CD4-positive, alpha-beta T cell (primary cell): ENCODE measurements around the gene FKBP2. TPM values are rescaled to one million over a fixed set of nuclear protein-coding genes. Genes with fewer than 3 reads are reported as not detected.

Experiments used
- ATAC-seq: fragments of 200-7000 bp; cut with Tn5 transposase; one replicate; pipeline ENCODE4 v1.10.0; 2022; ENCODE audit warnings: mild to moderate bottlenecking; ENCODE audit not compliant: poor library complexity
- CTCF ChIA-PET: fragments of 350-600 bp; sonication (Branson Sonifier 250); formaldehyde crosslinking; loops from one replicate; lab custom pipeline; 2021; ENCODE audit warnings: antibody characterized with exemption, inconsistent platforms; lab: Charles Lee
- POLR2A ChIA-PET: fragments of 350-600 bp; sonication (Branson Sonifier 250); formaldehyde crosslinking; loops from one replicate; lab custom pipeline; 2021; ENCODE audit warnings: antibody characterized with exemption, inconsistent platforms; lab: Charles Lee
- DNase-seq, 14 experiments: peaks; one replicate each; pipeline ENCODE4 v3.0.0-alpha.2; 2013 to 2020; ENCODE audit warnings: mixed read lengths in 2 of 14
- H3K27ac ChIP-seq, 2 donors: one replicate each; pipeline versions ENCODE4 v1.5.1 to v1.7.0; 2013; ENCODE audit warnings: low read length in 2 of 2, low read depth in 1 of 2, mild to moderate bottlenecking in 1 of 2
- H3K27me3 ChIP-seq, 2 experiments: 1 replicate in 1 of 2; 2 replicates in 1 of 2; pipeline versions ENCODE4 v1.6.1 to v1.7.0; 2013; ENCODE audit warnings: low read length in 2 of 2, control low read depth in 1 of 2, mild to moderate bottlenecking in 1 of 2, moderate library complexity in 1 of 2; ENCODE audit not compliant: insufficient read depth in 2 of 2, control insufficient read depth in 1 of 2
- H3K36me3 ChIP-seq: one replicate; pipeline ENCODE4 v1.6.1; 2013; ENCODE audit warnings: low read length, control low read depth; ENCODE audit not compliant: insufficient read depth
- H3K4me1 ChIP-seq: one replicate; pipeline ENCODE4 v1.6.1; 2013; ENCODE audit warnings: low read length, control low read depth; ENCODE audit not compliant: insufficient read depth
- H3K4me3 ChIP-seq: one replicate; pipeline ENCODE4 v1.5.1; 2013; ENCODE audit warnings: mild to moderate bottlenecking, low read length, moderate library complexity
- H3K9me3 ChIP-seq, 2 experiments: 1 replicate in 1 of 2; 2 replicates in 1 of 2; pipeline versions ENCODE4 v1.6.1 to v1.7.0; 2013; ENCODE audit warnings: low read length in 2 of 2, mild to moderate bottlenecking in 2 of 2, control low read depth in 1 of 2, moderate library complexity in 1 of 2; ENCODE audit not compliant: control insufficient read depth in 1 of 2, insufficient read depth in 1 of 2
- H3K27ac Mint-ChIP-seq: one replicate; pipeline ENCODE4 v1.8.0; 2020; ENCODE audit warnings: mixed read lengths
- H3K27me3 Mint-ChIP-seq: one replicate; pipeline ENCODE4 v1.8.0; 2021; ENCODE audit warnings: mixed read lengths
- H3K36me3 Mint-ChIP-seq: one replicate; pipeline ENCODE4 v1.8.0; 2021; ENCODE audit warnings: low read depth, mixed read lengths
- H3K4me1 Mint-ChIP-seq: one replicate; pipeline ENCODE4 v1.8.0; 2021; ENCODE audit warnings: low read depth, mixed read lengths
- H3K4me3 Mint-ChIP-seq: one replicate; pipeline ENCODE4 v1.8.0; 2020; ENCODE audit warnings: mild to moderate bottlenecking, mixed read lengths
- H3K9me3 Mint-ChIP-seq: one replicate; pipeline ENCODE4 v1.8.0; 2020; ENCODE audit warnings: mixed read lengths
- CTCF ChIP-seq: fragments of 200-600 bp; IDR thresholded peaks from one replicate; pipeline ENCODE4 v1.8.0; 2022; ENCODE audit warnings: antibody characterized with exemption, mild to moderate bottlenecking
- intact Hi-C, 2 experiments: fragments of 100-400 bp; cut with DNase I in 1 of 2; cut with micrococcal nuclease in 1 of 2; formaldehyde crosslinking; loops; one replicate each; pipeline versions ENCODE4 v1.15.1 to v1.9.0; 2023 to 2025; cut with DNase I, micrococcal nuclease
- total RNA-seq, 174 experiments: library from RNA in 2 of 174; stranded (reverse) in 2 of 174; gene quantifications; one replicate each; pipeline ENCODE4 v1.2.3 and lab custom pipeline; 2021 to 2026

The FKBP2 gene
- total RNA-seq, 2 experiments from 2014 or later = 11.2 to 14.6 TPM

DNA sequence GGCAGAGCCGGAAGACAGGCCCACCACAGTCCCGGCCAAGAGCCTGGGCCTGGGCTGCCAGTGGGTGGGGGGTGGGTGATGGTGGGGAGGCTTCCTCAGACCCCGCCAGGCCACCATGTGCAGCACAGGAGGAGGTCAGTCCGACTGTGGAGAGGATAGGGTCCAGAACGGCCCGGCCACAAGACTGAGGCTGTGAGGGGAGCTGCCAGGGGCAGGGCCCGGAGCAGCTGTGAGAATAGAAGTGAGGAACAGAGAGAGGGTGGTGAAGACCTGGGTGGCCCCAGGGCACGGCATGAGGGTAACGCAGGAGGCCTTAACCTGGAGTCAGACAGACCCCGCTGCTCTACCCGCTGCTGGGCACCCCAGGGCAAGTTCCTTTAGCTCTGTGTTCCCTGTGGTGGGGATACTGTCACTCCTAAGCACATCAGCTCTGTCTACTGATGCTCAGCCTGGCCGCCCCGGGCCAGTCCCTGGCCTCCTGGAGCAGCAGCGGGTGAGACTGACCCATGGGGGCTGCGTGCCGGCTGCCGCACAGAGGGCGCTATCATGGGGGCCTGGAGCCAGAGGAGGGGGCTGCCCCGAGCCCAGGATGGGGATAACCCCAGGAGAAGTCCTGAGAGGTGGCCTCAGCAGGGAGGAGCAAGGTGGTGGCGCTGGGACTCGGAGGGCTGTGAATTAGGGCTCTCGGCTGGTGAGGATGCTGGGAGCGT is 32.7 kb upstream of the FKBP2 start:
- peaks cover 74% of the 10 kb centered on the region for H3K36me3 Mint-ChIP-seq
- H3K36me3 ChIP-seq = peaks cover 53% of the 10 kb centered on the region

DNA sequence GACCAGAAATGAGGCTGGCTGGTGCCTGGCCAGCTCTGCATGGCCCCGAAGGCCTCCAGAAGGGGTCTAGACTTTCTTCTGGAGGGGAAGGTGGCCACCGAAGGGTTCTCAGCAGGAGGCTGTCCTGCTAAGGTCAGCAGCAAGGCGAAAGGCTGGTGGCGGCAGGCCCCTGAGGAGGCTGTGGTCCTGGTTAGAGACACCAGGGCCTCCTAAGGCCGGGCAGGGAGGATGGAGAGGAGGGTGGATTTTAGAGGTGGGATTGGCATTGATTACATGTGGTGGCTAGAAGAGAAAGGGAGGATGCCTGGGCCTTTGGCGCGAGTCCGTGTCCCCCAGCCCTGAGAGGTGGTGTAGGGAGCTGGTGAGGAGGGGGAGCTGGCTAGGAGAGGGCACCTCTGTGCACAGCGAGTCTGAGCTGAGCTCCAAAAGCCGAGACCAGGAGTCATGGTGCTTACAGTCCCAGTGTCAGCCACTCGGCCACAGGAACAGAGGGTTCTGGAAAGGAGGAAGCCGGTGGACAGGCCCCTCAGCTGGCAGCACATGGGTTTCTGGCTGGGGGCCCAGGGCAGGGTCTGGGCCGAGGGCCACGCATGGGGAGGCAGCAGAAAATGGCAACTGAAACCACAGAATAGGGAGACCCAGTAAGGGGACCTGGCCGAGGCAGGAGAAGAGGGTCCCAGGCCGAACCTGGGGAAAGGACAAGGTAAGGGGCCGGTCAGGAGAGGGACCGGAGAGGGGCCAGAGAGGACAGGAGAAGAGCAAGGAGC is 31.9 kb upstream of the FKBP2 start:
- peak overlapping the region; percentile 86 to 90 for H3K27ac ChIP-seq
- peak overlapping the region; percentile 100 for H3K4me3 ChIP-seq
- H3K27me3 ChIP-seq = no peaks in the 10 kb centered on the region
- intact Hi-C loops = loop anchor here (5.0 kb wide), 1 partner anchor 33 kb away; the partner anchor contains the start of gene FKBP2 (in 2 of the 2)
- Mint-ChIP-seq H3K4me1 (peaks cover 43% of the 10 kb centered on the region), H3K4me3 (peak overlapping the region; percentile 56), H3K27ac (peak overlapping the region; percentile 93), H3K36me3 (peaks cover 71% of the 10 kb centered on the region), H3K27me3 (no peaks in the 10 kb centered on the region), H3K9me3 (no peaks in the 10 kb centered on the region)
- ChIA-PET POLR2A (interaction anchor here (0.7 to 7.1 kb wide), 11 partner anchors 16 to 109 kb away, joined by 3 to 116 read pairs (median 64); partner anchors contain the start of genes CATSPERZ, DNAJC4, ESRRA and NUDT22), CTCF (interaction anchor here (5.4 kb wide), 1 partner anchor 94 kb away, joined by 123 read pairs; the partner anchor contains the start of genes CATSPERZ and ESRRA)
- H3K36me3 ChIP-seq = peaks cover 50% of the 10 kb centered on the region
- no peaks in the 10 kb centered on the region for H3K9me3 ChIP-seq
- H3K4me1 ChIP-seq = peaks cover 61% of the 10 kb centered on the region
- TF ChIP-seq CTCF = no peak
- ATAC-seq = no peak
- DNase-seq = no peak

More for the DNA sequence above, 32.7 kb upstream of the FKBP2 start:
- no peaks in the 10 kb centered on the region for H3K9me3 Mint-ChIP-seq
- no peak for ATAC-seq
- Histone ChIP-seq H3K27me3 (no peaks in the 10 kb centered on the region), H3K27ac (peak overlapping the region; percentile 86 to 90), H3K9me3 (no peaks in the 10 kb centered on the region), H3K4me1 (peaks cover 61% of the 10 kb centered on the region), H3K4me3 (peak overlapping the region; percentile 100)
- ChIA-PET POLR2A (interaction anchor here (0.9 to 7.1 kb wide), 20 partner anchors 8 to 1481 kb away, joined by 3 to 116 read pairs (median 21); partner anchors contain the start of genes BAD, CATSPERZ, DNAJC4 and ESRRA), CTCF (interaction anchor here (1.1 to 5.4 kb wide), 6 partner anchors 17 to 95 kb away, joined by 3 to 123 read pairs (median 26); partner anchors contain the start of genes CATSPERZ, ESRRA, PLCB3 and STIP1)
- peak overlapping the region; percentile 98 for H3K4me3 Mint-ChIP-seq
- H3K4me1 Mint-ChIP-seq = peaks cover 48% of the 10 kb centered on the region
- DNase-seq = peak in 2 of 14 experiments; percentile 28 to 32
- no peak for TF ChIP-seq CTCF
- peak overlapping the region; percentile 93 for H3K27ac Mint-ChIP-seq
- no peaks in the 10 kb centered on the region for H3K27me3 Mint-ChIP-seq
- intact Hi-C loops = loop anchor here (5.0 kb wide), 1 partner anchor 34 kb away; the partner anchor contains the start of gene FKBP2 (in 2 of the 2)

- CTCF ChIA-PET = no interaction called here
- intact Hi-C loops = loop anchor here (5.0 kb wide), 1 partner anchor 33 kb away; the partner anchor contains the start of gene FKBP2 (in 2 of the 2)
- Histone ChIP-seq H3K4me1 (peaks cover 56% of the 10 kb centered on the region), H3K27me3 (no peaks in the 10 kb centered on the region), H3K36me3 (peaks cover 49% of the 10 kb centered on the region), H3K4me3 (no peak overlapping the region), H3K9me3 (no peaks in the 10 kb centered on the region), H3K27ac (no peak overlapping the region)
- Mint-ChIP-seq H3K36me3 (peaks cover 71% of the 10 kb centered on the region), H3K9me3 (no peaks in the 10 kb centered on the region), H3K27ac (peak overlapping the region; percentile 93), H3K27me3 (no peaks in the 10 kb centered on the region), H3K4me1 (peaks cover 38% of the 10 kb centered on the region), H3K4me3 (no peak overlapping the region)
- DNase-seq (no peak), ATAC-seq (no peak)
- no peak for TF ChIP-seq CTCF
- POLR2A ChIA-PET = interaction anchor here (0.7 to 7.1 kb wide), 6 partner anchors 15 to 60 kb away, joined by 3 to 116 read pairs (median 18); partner anchors contain the start of genes DNAJC4, FKBP2, NUDT22 and STIP1
Measured at GRCh38 chr11:64209563-64209843, 31.4 kb upstream of the FKBP2 start.
